ENCODE data around the gene NYNRIN.
A peak's percentile ranks its signal among the peaks of the same experiment; 100 is the strongest.

NYNRIN gene

DNA sequence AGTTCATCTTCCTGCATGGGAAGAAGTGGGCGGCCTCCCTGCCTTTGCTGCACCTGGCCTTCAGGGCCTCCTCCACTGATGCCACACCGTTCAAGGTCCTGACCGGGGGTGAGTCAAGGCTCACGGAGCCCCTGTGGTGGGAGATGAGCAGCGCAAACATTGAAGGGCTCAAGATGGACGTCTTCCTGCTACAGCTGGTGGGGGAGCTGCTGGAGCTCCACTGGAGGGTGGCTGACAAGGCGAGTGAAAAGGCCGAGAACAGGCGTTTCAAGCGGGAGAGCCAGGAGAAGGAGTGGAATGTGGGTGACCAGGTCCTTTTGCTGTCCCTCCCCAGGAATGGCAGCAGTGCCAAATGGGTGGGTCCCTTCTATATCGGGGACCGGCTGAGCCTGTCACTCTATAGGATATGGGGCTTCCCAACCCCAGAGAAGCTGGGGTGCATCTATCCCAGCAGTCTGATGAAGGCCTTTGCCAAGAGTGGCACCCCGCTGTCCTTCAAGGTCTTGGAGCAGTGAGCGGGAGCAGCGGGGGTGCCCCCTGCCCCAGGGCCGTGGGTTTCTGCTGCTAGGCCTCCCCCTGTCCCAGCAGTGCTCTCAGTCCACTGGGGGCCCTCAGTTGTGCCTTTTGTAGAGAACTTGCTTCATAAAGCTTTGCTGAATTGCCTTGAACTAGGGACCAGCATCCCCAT lies 18.3 kb downstream of the NYNRIN start:
- no peak for DNase-seq

DNA sequence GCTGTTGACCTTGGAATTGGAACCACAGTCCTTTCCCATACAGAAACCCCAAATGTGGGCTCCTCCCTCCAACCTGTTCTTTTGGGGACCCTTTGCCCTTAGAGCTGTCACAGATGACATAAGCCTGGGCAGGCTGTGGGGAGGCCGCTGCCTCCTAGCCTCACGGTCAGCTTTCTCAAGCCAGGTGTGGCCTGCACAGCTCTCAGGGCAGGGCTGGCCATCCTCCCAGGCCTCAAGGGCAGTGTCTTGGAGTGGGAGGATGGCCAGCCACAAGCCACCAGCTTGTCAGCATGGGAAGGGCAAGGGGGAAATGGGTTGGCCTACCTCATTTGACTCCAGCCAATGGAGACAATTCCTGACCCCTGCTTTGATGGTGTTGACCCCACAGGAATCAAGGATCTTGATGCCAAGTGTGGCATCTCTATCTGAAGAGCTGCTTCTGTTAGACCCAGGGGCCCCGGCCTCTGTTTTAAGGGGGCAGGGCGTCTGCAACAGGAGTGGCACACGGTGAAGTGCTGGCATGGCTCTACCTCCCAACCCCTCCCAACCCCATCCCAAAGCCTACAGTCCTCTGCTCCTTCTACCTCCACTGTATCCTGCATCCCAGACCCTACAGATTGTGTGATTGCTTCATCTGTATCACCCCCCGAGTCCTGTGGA lies 19.2 kb downstream of the NYNRIN start:
- DNase-seq = no peak

DNA sequence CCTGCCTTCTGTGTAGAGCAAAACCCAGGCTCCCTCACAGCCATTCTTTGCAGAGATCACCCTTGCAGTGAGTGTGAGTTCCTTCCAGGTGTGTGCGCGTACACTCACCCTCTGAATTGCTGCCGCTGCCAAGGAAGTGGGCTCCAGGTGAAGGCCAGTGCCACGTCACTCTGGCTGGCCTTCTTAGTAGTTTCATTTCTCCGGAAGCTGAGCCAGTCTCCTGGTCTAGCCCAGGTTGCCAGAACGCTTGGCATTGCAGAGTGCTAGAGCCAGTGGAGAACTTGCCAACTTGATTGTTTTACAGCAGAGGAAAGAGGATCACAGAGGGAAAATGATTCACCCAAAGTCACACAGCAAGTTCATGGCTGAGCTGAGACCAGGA lies 19.7 kb downstream of the NYNRIN start:
- no peak for DNase-seq

DNA sequence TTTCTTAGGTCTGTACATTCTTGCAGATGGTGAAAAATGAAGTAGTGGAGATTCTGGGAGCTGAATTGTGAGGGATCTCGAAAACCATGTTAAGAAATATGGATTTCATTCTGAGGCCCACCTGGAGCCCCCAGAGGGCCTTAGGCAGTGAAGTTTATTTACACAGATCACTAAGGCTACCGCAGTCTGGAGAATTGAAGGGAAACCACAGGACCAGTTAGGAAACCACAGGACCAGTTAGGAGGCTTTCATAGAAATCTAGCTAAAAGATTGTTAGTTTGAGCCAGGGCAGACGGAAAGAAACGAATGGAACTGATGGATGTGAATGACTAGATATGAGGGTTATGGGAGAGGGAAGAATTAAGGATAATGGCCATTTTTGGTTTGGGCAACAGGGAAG lies 23.5 kb downstream of the NYNRIN start:
- DNase-seq = no peak

DNA sequence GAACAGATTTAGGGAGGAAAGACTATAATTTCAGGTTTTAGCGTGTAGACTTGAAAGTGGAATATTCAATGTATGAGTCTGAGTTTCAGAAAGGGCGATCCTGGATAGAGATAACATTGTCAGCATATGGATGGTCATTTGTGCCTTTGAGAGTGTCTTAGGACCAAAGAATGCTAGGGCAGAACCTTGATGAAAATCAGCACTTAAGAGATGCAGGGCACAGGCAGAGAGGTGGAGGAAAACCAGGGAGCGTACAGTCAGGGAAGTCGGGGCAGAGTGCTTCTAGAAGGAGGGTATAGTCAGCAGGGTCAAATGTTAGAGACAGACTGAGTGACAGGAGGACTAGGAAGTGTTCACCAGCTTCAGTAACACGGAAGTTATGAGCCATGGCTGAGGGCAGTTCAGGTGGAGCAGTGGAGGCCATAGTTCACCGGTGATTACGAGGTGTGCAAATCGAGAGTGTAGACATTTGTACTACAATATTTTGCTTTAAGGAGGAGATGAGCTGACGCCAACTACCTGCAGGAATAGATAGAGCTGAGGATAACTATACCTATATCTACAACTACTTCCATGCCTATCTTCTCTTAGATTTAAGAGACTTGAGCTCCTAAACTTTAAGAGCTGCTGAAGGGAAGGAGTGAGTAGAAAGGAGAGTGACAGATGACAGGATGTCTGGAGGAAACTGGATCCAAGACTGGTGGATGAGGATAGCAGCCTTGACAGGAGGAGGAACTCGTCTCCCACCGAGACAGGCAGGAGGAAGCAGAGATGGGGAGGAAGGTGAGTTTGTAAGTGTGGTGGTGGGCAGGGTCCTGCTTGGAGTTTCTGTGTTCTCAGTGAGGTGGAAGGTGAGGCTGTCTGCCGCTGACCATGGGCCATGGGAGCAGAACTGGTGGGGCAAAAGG lies 24.1 kb downstream of the NYNRIN start:
- peak; percentile 42 for DNase-seq

DNA sequence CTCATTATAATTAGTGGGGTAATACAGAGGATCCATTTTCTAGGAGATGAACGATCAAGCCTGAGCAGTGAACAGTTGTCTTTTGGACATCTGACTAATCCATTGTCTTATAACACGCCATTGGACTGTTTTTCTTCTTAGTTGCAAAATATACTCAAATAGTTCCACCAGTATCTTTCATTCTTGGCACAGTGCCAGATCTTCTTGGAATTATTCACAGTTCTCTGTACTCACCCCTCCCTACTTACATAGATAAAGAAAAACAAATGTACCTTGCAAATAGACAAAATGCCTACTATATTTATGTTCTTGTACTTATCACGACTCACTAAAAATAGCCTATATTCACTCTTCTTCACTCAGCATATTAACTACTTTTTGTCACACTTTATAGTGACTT lies 26.9 kb downstream of the NYNRIN start:
- DNase-seq = no peak

DNA sequence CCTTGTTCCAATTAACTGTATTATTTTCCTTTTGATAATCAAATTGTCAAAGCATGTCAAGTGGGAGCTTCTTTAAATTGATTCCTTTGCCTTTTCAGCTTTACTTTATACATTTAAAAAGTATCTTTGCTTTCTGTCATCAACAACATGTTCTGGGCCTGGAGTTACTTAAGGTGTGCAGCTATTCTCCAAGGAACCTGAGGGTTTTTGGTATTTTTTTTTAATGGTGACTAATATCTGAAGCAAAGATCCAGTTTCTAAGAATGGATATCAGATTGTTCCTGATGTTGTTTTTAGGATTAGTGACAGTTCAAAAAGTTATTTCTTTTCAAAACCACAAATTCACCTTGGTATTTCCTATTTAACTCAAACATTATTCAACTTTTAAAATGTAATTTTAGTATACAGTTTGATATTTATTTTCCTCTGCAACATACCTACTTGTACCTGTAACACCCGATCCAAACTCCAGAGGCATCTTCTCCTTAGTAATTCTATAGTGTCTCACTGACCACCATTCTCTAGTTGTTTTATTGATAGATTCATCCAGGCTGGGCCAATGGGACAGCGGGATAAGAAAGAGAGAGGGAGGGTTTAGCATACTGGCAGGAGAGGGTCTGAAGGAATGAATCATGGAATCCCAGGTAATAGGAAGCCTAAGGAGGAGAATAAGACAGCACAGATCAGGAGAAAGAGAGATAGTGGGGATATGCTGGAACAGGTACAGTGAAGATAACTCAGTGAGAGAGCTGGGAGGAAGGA lies 27.5 kb downstream of the NYNRIN start:
- no peak for DNase-seq

DNA sequence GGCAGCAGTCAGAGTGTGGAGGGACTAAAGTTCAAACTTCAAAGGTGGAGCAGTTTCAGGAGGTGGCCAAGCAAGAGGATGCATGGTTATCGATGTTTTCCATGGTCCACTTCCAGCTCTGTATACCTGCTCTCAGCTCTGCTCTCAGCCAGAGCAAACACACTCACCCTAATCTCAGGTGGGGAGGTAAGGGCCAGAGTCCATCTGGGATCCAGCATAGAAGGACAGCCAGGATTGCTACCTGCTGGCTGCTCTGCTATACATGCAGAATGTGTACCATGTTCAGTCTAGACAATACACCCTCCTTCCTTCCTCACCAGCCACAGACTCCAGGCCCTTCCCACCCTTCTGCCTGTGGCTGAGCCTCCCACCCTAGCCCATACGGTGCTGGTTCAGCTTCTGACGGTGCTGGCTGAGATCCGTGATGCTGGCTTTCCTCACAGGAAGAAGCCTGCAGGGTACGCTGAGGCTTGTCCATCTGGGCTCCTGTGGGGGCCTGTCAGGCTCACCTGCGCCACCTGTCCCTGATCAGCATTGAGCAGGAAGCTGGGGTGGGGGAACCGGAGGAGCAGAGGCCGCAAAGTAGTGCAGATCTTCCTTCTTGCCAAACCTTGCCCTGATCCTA lies 28.2 kb downstream of the NYNRIN start:
- peak; percentile 47 for DNase-seq

DNA sequence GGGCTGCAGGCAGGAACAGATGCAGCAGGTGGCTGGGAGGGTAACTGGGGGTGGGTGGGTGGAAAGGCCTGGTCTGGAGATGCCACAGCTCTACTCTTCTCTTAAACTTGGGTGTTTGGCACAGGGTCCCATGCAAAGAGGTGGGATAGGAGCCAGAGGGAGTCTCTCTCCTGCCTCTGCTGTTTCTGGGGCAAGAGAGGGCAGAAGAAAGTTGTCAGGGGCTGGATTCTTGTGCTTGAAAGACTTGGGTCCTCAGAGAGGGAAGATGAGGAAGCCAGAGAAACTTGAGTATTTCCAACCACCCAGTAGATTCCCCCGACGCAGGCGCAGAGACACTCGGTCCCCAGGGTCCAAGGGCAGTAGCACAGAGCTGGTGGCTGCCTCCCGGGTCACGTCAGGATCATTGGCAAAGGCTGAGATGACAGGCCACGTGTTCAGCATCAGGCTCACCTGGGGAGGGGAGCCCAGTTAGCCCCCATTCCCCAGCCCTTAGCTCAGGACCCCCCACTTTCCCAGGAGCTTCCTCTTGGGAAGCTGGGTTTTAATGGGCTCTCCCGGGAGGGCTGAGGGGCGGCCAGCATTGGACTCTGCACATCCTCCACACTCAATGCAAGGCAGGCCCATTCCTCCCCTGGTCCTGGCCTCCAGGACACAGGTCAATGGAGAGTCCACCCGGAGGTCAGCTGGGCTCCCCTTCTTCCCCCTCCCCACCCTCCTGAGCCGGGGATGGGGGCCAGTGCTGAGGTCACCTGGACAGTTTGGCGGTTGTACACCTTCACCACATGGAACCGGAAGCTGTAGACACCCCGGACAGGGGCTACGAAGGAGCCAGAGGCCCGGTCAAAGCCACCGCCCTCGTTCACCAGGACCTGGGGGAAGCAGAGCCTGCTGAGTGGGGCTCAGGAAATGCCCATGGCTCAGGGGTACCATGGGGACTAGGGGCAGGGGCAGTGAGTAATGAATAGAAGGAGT lies 29.0 kb downstream of the NYNRIN start:
- DNase-seq = peak; percentile 48

DNA sequence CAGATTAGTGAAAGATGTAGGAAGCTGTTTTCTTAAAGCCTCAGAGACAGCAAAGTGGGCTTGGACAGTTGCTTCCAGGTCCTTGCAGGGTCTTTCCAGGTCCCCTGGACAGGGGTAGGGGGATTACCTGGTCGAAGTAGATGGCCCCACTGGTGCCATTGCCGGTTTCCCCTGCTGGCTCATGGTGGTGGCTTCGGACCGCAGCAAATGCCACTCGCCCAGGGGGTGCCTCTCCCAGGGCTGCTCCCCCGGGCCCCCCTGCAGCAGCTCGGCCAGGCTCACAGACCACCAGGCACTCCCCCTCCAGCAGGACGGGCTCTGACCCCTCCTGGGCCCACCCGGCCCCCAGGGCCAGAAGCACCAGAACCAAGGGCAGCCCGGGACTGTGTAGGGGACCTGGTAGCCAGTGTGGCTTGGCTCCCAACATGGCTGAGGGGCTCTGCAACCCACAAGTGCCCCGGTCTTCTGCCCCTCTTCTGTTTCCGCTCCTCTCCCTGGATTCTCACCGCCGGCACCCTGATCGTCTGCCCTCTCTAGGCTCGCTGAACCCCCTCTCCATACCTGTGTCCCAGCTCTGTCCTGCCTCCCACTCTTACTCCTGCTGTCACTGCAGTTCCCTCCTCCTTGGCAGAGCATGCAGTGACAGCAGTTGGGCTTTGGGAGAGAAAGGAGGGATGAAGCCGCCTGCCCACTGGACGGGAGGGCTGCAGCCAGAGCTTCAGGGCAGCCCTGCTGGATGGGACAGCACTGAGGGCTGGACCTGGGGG lies 30.0 kb downstream of the NYNRIN start:
- DNase-seq = peak; percentile 55

DNA sequence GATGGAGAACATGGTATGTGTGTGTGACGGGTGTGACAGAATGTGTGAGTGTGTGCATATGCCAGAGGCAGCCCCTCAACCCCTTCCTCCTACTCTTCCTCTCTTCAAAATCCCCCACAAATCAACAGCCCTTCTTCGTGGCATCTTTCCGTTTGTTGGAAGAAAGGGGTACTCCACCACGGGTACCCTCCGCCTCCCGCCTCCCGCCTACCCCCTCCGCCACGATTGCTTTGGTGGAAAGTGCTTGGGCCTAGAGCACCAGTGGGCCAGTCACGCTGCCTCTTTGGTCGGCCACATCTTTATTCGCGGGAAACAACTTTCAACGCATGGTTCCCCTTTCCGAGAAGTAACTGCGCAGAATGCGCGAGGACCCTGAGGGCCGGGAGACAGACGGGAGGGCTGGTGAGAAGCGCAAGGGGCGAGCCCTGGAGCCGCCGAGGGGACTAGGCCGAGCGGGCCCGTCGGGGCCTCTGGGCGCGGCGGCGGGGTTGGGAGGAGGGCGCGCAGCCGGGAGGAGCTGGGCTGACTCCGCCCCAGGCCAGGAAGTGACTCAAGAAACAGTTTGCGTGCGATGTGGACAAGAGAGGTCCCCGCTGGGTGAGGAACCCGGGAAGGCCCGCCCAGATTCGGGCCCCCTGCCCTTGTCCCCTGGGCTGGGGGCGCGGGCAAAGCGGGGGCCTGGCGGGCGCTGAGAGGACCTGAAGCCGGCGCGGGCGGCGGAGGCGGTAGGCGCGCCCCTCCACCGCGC lies 30.8 kb downstream of the NYNRIN start, which contains the start of the genes CBLN3 and KHNYN:
Gene CBLN3 (minus strand): TSS at position 274 of the 748 bp plus-strand sequence. CDS start 614 bp downstream, outside the sequence.
Gene KHNYN (plus strand): TSS at position 560 of the 748 bp plus-strand sequence. CDS start 777 bp downstream, outside the sequence.
- DNase-seq = peak; percentile 91

DNA sequence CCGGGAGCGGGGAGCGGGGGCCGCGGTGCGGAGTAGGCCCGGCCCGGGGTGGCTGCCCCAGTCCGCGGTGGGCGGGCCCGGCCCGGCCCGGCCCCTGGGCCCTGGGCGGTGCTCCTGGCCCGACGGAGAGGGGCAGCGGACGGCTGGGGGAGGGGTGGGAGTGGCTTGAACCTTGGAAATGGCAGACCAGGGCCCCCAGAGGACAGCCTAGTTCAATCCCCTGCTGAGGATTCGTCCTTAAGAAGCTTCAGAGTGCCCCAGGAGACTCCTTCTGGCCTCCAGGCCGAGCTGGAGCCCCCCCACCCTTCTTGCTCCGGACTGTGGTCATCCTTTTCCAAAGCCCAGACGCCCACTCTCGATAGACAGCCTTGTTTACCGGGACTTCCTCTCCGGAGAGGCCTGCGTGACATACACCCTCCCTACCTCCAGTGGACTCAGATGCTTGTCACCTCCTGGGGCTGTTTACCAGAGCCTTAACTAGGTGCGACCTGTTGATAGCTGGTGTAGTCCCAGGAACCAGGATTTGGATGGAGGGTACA lies 31.4 kb downstream of the NYNRIN start:
- peak; percentile 82 for DNase-seq

DNA sequence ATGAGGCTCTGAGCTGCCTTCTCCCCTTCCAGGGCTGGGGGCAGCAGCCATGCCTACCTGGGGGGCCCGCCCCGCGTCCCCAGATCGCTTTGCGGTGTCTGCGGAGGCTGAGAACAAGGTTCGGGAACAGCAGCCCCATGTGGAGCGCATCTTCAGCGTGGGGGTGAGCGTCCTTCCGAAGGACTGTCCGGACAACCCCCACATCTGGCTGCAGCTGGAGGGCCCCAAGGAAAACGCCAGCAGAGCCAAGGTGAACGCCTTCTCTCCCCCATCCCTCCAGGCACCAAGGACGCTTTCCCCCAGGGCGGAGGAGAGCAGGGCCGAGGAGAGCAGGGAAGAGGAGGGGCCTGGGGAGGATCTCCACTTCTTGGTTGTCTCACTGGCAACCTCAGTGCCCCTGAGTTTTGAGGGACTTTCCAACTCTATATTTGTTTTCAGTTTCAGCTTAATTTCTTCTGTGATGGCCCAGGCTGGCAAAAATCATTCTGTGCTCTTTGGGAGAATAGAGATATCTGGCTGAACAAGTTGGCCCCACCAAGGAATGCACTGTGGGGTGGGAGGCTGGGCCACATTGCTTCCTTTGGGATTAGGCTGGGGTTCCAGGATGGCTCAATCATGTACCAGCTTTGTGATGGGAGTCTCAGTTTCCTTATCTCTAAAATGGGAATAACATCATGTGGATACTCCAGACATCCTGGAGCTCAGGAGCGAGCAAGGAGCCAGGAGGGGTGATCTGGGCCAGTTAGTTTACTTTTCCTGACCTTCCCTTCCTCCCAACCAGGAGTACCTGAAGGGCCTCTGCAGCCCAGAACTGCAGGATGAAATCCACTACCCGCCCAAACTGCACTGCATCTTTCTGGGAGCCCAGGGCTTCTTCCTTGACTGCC lies 32.1 kb downstream of the NYNRIN start:
- no peak for DNase-seq

DNA sequence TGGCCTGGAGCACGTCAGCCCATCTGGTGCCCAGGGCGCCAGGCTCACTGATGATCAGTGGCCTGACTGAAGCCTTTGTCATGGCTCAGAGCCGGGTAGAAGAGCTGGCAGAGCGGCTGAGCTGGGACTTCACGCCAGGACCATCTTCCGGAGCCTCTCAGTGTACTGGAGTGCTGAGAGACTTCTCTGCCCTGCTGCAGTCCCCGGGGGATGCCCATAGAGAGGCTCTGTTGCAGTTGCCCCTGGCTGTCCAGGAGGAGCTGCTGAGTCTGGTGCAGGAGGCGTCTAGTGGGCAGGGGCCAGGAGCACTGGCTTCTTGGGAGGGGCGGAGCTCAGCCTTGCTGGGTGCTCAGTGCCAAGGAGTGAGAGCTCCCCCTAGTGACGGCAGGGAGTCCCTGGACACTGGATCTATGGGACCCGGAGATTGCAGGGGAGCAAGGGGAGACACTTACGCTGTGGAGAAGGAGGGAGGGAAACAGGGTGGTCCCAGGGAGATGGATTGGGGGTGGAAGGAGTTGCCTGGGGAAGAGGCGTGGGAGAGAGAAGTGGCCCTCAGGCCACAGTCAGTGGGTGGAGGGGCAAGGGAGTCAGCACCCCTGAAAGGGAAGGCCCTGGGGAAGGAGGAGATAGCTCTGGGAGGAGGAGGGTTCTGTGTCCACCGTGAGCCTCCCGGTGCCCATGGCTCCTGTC lies 32.9 kb downstream of the NYNRIN start:
- peak; percentile 95 for DNase-seq

DNA sequence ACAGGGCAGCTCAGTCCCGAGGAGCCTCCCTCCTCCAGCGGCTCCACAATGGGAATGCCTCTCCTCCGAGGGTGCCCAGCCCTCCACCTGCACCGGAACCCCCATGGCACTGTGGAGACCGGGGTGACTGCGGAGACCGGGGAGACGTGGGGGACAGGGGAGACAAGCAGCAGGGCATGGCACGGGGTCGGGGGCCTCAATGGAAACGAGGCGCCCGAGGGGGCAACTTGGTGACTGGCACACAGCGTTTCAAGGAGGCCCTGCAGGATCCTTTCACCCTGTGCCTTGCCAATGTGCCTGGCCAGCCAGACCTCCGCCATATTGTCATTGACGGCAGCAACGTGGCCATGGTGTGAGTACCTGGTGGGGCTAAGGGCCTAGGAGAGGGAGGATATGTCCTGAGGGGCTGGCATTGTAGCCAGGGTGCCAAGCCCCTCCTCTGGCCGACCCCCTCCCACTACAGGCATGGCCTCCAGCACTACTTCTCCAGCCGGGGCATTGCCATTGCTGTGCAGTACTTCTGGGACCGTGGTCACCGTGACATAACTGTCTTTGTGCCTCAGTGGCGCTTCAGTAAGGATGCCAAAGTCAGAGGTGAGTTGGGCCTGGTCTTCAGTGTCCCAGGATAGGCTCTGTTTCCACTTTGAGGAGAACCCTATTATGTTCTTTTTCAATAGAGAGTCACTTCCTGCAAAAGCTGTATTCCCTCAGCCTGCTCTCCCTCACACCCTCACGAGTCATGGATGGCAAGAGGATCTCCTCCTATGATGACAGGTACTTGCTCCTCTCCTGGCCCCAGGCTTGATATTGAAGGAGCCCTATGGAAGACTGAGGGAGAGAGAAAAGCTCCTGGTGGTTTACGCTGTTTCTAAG lies 33.7 kb downstream of the NYNRIN start:
- DNase-seq = peak; percentile 40

DNA sequence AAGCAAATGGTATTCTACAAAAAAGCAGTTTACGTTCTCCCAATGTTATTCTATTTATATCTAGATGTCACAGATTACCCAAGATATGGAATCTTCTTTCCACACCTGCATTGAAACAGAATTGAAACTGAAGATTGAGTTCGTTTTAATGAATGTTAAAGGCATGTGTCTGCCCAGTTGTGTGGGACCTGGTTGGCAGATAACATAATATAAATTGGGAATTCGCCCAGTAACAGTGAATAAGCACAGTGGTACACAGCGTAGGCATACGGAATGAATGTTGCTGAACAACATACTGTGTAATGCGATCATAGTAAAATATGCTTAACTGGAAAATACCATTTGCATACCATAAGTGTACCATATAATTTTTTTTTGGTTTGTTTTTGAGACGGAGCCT lies 35.2 kb downstream of the NYNRIN start:
- DNase-seq = no peak

All from activated CD8-positive, alpha-beta memory T cell treated with anti-CD3 and anti-CD28 coated beads, Interleukin-2, amount 50 U/mL, for 48 hours (primary cell).